Ishikawa (cell line): ENCODE measurements around the gene RAI2.

ENCODE experiments used
- FOXM1 ChIP-seq: IDR thresholded peaks from 2 replicates; pipeline ENCODE4 v1.6.1; 2012; ENCODE audit warnings: low read depth, borderline replicate concordance
- TEAD4 ChIP-seq: IDR thresholded peaks from 2 replicates; pipeline ENCODE4 v1.6.1; 2012
- YY1 ChIP-seq: IDR thresholded peaks from 2 replicates; pipeline ENCODE4 v1.6.1; 2012; ENCODE audit warnings: low read depth
- TF ChIP-seq, protein P1 (sequence below): IDR thresholded peaks from 2 replicates; pipeline ENCODE4 v1.6.1; 2012; ENCODE audit warnings: low read depth, mild to moderate bottlenecking

DNA sequence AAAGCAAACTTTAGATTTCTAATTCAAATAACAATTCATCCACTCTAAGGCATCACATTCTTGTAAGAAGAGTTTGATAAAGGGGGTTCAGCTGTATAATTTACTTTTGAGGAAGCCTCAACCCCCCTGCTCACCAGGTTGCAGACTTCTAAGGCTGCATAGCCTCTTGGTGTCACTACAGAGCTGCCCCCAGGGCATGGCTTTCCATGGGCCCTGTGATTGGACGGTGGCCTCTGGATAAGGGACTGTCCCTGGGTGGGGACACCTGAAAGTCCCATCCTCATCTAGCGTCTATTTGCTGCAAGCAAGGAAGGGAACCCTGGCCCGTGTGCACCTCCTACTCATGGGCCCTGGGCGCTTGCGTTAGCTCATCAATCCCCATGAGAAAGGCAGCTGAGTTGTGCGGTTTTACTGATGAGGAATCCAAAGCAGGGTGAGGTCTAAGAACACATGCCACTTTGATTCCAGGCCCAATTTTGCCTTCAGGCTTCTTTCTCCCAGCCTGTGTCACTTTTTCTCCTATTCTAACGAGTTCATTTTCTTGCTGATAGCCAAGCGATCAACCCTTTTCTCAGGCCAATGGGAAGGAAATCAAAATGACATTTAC, 72.0 kb downstream of the RAI2 start:
- TF ChIP-seq, protein P1, sequence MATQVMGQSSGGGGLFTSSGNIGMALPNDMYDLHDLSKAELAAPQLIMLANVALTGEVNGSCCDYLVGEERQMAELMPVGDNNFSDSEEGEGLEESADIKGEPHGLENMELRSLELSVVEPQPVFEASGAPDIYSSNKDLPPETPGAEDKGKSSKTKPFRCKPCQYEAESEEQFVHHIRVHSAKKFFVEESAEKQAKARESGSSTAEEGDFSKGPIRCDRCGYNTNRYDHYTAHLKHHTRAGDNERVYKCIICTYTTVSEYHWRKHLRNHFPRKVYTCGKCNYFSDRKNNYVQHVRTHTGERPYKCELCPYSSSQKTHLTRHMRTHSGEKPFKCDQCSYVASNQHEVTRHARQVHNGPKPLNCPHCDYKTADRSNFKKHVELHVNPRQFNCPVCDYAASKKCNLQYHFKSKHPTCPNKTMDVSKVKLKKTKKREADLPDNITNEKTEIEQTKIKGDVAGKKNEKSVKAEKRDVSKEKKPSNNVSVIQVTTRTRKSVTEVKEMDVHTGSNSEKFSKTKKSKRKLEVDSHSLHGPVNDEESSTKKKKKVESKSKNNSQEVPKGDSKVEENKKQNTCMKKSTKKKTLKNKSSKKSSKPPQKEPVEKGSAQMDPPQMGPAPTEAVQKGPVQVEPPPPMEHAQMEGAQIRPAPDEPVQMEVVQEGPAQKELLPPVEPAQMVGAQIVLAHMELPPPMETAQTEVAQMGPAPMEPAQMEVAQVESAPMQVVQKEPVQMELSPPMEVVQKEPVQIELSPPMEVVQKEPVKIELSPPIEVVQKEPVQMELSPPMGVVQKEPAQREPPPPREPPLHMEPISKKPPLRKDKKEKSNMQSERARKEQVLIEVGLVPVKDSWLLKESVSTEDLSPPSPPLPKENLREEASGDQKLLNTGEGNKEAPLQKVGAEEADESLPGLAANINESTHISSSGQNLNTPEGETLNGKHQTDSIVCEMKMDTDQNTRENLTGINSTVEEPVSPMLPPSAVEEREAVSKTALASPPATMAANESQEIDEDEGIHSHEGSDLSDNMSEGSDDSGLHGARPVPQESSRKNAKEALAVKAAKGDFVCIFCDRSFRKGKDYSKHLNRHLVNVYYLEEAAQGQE: no peak
- TF ChIP-seq YY1: no peak
- no peak for TF ChIP-seq TEAD4
- no peak for TF ChIP-seq FOXM1
